ENCODE results near the gene POLDIP3.
"Not testable (repeated sequence)": the region's sequence is repeated elsewhere in the genome, so short reads cannot be mapped to it uniquely, and the experiment has no call there.

The POLDIP3 gene

GRCh38 chr22:42553475-42554361 lies 61.0 kb downstream of the POLDIP3 start, which contains the start of gene SERHL2:
SERHL2 (plus strand) TSS chr22:42553956; CDS start chr22:42554021, 65 bp downstream.
- H3K36me3 ChIP-seq (ENCODE audit: insufficient read depth, low read length): no peaks in the 10 kb centered on the region
- H3K9me3 ChIP-seq (ENCODE audit: control insufficient read depth, insufficient read depth, low read length): no peaks in the 10 kb centered on the region
- H3K9ac ChIP-seq (ENCODE audit: low read depth, low read length): peak within 1 kb of the TSS; percentile 57; the same call in 1 of the 2 replicates
- peaks cover 9% of the 10 kb centered on the region for H3K4me1 ChIP-seq (ENCODE audit: insufficient read depth, low read length)

- not testable (repeated sequence) for H3K9ac ChIP-seq (ENCODE audit: low read depth, low read length); H3K36me3 ChIP-seq (ENCODE audit: insufficient read depth, low read length); H3K9me3 ChIP-seq (ENCODE audit: control insufficient read depth, insufficient read depth, low read length)
- peaks cover 11% of the 10 kb centered on the region for H3K4me1 ChIP-seq (ENCODE audit: insufficient read depth, low read length)
Measured at GRCh38 chr22:42552294-42552647, 62.4 kb downstream of the POLDIP3 start.

- H3K9ac ChIP-seq (ENCODE audit: low read depth, low read length): no peak overlapping the region
- H3K36me3 ChIP-seq (ENCODE audit: insufficient read depth, low read length): no peaks in the 10 kb centered on the region
- H3K4me1 ChIP-seq (ENCODE audit: insufficient read depth, low read length): peaks cover 11% of the 10 kb centered on the region
- no peaks in the 10 kb centered on the region for H3K9me3 ChIP-seq (ENCODE audit: control insufficient read depth, insufficient read depth, low read length)
Measured at GRCh38 chr22:42549331-42550060, 65.2 kb downstream of the POLDIP3 start.

GRCh38 chr22:42548597-42549330 lies 65.9 kb downstream of the POLDIP3 start:
- Histone ChIP-seq H3K9ac (ENCODE audit: low read depth, low read length) (no peak overlapping the region), H3K36me3 (ENCODE audit: insufficient read depth, low read length) (no peaks in the 10 kb centered on the region), H3K4me1 (ENCODE audit: insufficient read depth, low read length) (peaks cover 11% of the 10 kb centered on the region), H3K9me3 (ENCODE audit: control insufficient read depth, insufficient read depth, low read length) (no peaks in the 10 kb centered on the region)

- H3K4me1 ChIP-seq (ENCODE audit: insufficient read depth, low read length): peaks cover 11% of the 10 kb centered on the region
- not testable (repeated sequence) for H3K9ac ChIP-seq (ENCODE audit: low read depth, low read length); H3K36me3 ChIP-seq (ENCODE audit: insufficient read depth, low read length); H3K9me3 ChIP-seq (ENCODE audit: control insufficient read depth, insufficient read depth, low read length)
Measured at GRCh38 chr22:42548126-42548525, 66.6 kb downstream of the POLDIP3 start.

GRCh38 chr22:42547562-42547961 lies 67.1 kb downstream of the POLDIP3 start:
- Histone ChIP-seq H3K9me3 (ENCODE audit: control insufficient read depth, insufficient read depth, low read length) (no peaks in the 10 kb centered on the region), H3K36me3 (ENCODE audit: insufficient read depth, low read length) (no peaks in the 10 kb centered on the region), H3K9ac (ENCODE audit: low read depth, low read length) (no peak overlapping the region), H3K4me1 (ENCODE audit: insufficient read depth, low read length) (peaks cover 11% of the 10 kb centered on the region)

- Histone ChIP-seq H3K36me3 (ENCODE audit: insufficient read depth, low read length) (no peaks in the 10 kb centered on the region), H3K4me1 (ENCODE audit: insufficient read depth, low read length) (peaks cover 11% of the 10 kb centered on the region), H3K9ac (ENCODE audit: low read depth, low read length) (no peak overlapping the region), H3K9me3 (ENCODE audit: control insufficient read depth, insufficient read depth, low read length) (no peaks in the 10 kb centered on the region)
Measured at GRCh38 chr22:42544686-42545085, 70.0 kb downstream of the POLDIP3 start.

GRCh38 chr22:42539236-42539771 lies 75.4 kb downstream of the POLDIP3 start:
- not testable (repeated sequence) for H3K9ac ChIP-seq (ENCODE audit: low read depth, low read length); H3K4me1 ChIP-seq (ENCODE audit: insufficient read depth, low read length); H3K9me3 ChIP-seq (ENCODE audit: control insufficient read depth, insufficient read depth, low read length); H3K36me3 ChIP-seq (ENCODE audit: insufficient read depth, low read length)

- not testable (repeated sequence) for H3K9me3 ChIP-seq (ENCODE audit: control insufficient read depth, insufficient read depth, low read length); H3K4me1 ChIP-seq (ENCODE audit: insufficient read depth, low read length); H3K36me3 ChIP-seq (ENCODE audit: insufficient read depth, low read length); H3K9ac ChIP-seq (ENCODE audit: low read depth, low read length)
Measured at GRCh38 chr22:42537199-42537831, 77.4 kb downstream of the POLDIP3 start.

- H3K9me3 ChIP-seq (ENCODE audit: control insufficient read depth, insufficient read depth, low read length); H3K9ac ChIP-seq (ENCODE audit: low read depth, low read length); H3K4me1 ChIP-seq (ENCODE audit: insufficient read depth, low read length): not testable (repeated sequence)
Measured at GRCh38 chr22:42536634-42537033, 78.0 kb downstream of the POLDIP3 start.

GRCh38 chr22:42536166-42536565 lies 78.5 kb downstream of the POLDIP3 start:
- Histone ChIP-seq H3K36me3 (ENCODE audit: insufficient read depth, low read length) (no peaks in the 10 kb centered on the region), H3K4me1 (ENCODE audit: insufficient read depth, low read length) (no peaks in the 10 kb centered on the region), H3K9ac (ENCODE audit: low read depth, low read length) (no peak overlapping the region), H3K9me3 (ENCODE audit: control insufficient read depth, insufficient read depth, low read length) (no peaks in the 10 kb centered on the region)

More at GRCh38 chr22:42536634-42537033, 78.0 kb downstream of the POLDIP3 start:
- H3K36me3 ChIP-seq (ENCODE audit: insufficient read depth, low read length): not testable (repeated sequence)

- not testable (repeated sequence) for H3K9me3 ChIP-seq (ENCODE audit: control insufficient read depth, insufficient read depth, low read length); H3K36me3 ChIP-seq (ENCODE audit: insufficient read depth, low read length); H3K9ac ChIP-seq (ENCODE audit: low read depth, low read length); H3K4me1 ChIP-seq (ENCODE audit: insufficient read depth, low read length)
Measured at GRCh38 chr22:42535082-42535731, 79.5 kb downstream of the POLDIP3 start.

All from ES-I3 (cell line).